Measurements from ENCODE around the gene WNT9B. TPM values are rescaled to one million over a fixed set of nuclear protein-coding genes. Genes with fewer than 3 reads are reported as not detected.

Gene WNT9B
- total and polyA plus RNA-seq, 2 of the 13 experiments (the other 11 are each of a cell fraction or from before 2014, with no cell fraction given): not detected

DNA sequence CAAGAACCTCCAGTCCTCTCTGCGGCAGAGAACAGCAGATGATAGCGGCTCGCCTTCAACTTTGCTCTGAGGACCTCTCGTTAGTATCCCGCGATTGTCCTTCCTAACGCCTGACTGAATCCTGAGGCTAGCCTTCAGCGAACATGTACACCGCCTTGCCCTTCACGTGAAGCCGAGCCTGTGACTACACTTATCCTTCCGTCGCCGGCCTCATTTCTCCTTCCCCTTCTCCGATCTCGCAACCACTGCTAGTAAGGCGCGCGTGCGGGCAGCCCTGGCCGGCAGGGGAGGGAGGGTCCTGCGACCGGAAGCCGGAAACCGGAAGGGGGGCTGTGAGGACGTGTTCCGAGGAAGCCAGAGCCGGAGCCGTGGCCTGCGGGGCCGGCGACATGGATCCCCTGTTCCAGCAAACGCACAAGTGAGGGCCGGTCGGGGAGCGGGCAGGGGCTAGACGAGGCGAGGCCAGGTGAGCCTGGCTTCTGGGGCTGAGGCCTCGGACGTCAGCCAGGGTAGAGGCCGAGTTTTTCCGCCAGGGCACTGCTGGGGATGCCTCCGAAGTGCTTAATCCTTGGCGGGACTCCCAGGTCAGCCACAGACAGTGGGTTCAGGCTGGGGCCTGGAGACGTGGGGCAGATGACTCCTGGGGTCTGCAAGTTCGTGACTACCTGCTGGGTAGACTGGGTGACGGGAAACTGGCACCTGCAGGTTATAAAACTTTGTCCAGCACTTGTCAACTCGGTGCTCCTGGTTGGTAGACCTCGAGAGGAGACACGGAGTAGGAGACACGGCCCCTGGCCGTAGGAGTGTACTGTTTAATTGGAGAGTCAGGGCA lies 71.6 kb downstream of the WNT9B start, which contains the start of gene GOSR2:
TSS of gene GOSR2 (plus strand) at position 357 of the 832 bp plus-strand sequence. CDS start at position 390, 33 bp downstream.
- Histone ChIP-seq H2AFZ (ENCODE audit: low read length) (peak within 1 kb of the TSS; percentile 96), H3K4me2 (ENCODE audit: low read depth, low read length) (peak within 1 kb of the TSS; percentile 93), H3K36me3 (replicated peaks in 1 of 2; ENCODE audit: control insufficient read depth in 1 of 2, insufficient read depth in 2 of 2, low read length in 2 of 2) (no peaks in the 10 kb centered on the region; a peak in 1 of 5 replicates), H3K27me3 (ENCODE audit: control insufficient read depth in 1 of 2, insufficient read depth in 2 of 2, low read length in 2 of 2) (no peaks in the 10 kb centered on the region; a peak in 1 of 5 replicates), H3K4me3 (replicated peaks in 1 of 3; ENCODE audit: insufficient read depth in 1 of 3, low read depth in 2 of 3, low read length in 3 of 3) (peak within 1 kb of the TSS; percentile 87 to 97 (median 92)), H3K9ac (ENCODE audit: insufficient read depth, low read depth, low read length) (peak within 1 kb of the TSS; percentile 98), H3K79me2 (ENCODE audit: insufficient read depth, low read length) (peaks cover 51% of the 10 kb centered on the region), H3K27ac (ENCODE audit: extremely low read length, insufficient read depth, low read length) (peak within 1 kb of the TSS; percentile 88), H3K9me3 (ENCODE audit: low read length) (no peaks in the 10 kb centered on the region), H3K4me1 (ENCODE audit: insufficient read depth, low read length) (peaks cover 41% of the 10 kb centered on the region), H4K20me1 (ENCODE audit: insufficient read depth, low read length) (peaks cover 25% of the 10 kb centered on the region)
- BruUV-seq (replicated peaks): no TSS peak
- ChIA-PET POLR2A (no interaction called here), CTCF (ENCODE audit: low intra/inter-chr PET ratio, low total read pairs) (no interaction called here)
- in situ Hi-C loops (cut with HindIII; ENCODE audit: extremely low pct_ligation_motif_present, low pct_unique_long_range_greater_than_20kb) (no loop called here), intact Hi-C loops (cut with micrococcal nuclease; ENCODE audit: unreplicated experiment) (loop anchor here (2.0 kb wide), 2 partner anchors 20 to 46 kb away; no protein-coding TSS in a partner anchor)
- WGBS (ENCODE audit: low lambda C conversion rate): under 1% methylated on average over 22 of the region's 52 CpGs
- DNase-seq (ENCODE audit: low spot score) (peak; percentile 89), ATAC-seq (peak; percentile 98), FAIRE-seq (peak; percentile 94)
- TF ChIP-seq RBAK (CRISPR knock-in tag; IDR thresholded peaks at IDR 0.05) (peak; percentile 72; the same call in 1 of the 2 replicates), MAX (IDR thresholded peaks at IDR 0.05) (peak; percentile 89), PHF5A (CRISPR knock-in tag; IDR thresholded peaks at IDR 0.05; ENCODE audit: low read depth, unreplicated experiment) (peak; percentile 94), HOXA3 (CRISPR knock-in tag; IDR thresholded peaks at IDR 0.05) (peak; percentile 87), PHF21A (CRISPR knock-in tag; IDR thresholded peaks at IDR 0.05) (no peak; the same call in none of the 2 replicates), ZNF441 (CRISPR knock-in tag; IDR thresholded peaks at IDR 0.05; ENCODE audit: borderline replicate concordance) (no peak; the same call in none of the 2 replicates), ZKSCAN8 (CRISPR knock-in tag; IDR thresholded peaks at IDR 0.05; ENCODE audit: borderline replicate concordance) (peak; percentile 83; the same call in 1 of the 2 replicates), ZNF484 (CRISPR knock-in tag; IDR thresholded peaks at IDR 0.05; ENCODE audit: borderline replicate concordance, low read depth) (no peak), HNRNPK (IDR thresholded peaks at IDR 0.05; ENCODE audit: low read depth, low read length, poor library complexity, severe bottlenecking) (peak; percentile 4), SNRNP70 (IDR thresholded peaks at IDR 0.05; ENCODE audit: low read depth, low read length) (no peak), ZFP37 (CRISPR knock-in tag; IDR thresholded peaks at IDR 0.05; ENCODE audit: borderline replicate concordance) (0 out of 2 replicates have a peak, but pooled peaks have one; percentile 73), ZNF7 (CRISPR knock-in tag; IDR thresholded peaks at IDR 0.05) (no peak), ZNF761 (CRISPR knock-in tag; conservative IDR thresholded peaks at IDR 0.05) (peak; percentile 55; the same call in 1 of the 2 replicates)
- TF ChIP-seq, protein P1, sequence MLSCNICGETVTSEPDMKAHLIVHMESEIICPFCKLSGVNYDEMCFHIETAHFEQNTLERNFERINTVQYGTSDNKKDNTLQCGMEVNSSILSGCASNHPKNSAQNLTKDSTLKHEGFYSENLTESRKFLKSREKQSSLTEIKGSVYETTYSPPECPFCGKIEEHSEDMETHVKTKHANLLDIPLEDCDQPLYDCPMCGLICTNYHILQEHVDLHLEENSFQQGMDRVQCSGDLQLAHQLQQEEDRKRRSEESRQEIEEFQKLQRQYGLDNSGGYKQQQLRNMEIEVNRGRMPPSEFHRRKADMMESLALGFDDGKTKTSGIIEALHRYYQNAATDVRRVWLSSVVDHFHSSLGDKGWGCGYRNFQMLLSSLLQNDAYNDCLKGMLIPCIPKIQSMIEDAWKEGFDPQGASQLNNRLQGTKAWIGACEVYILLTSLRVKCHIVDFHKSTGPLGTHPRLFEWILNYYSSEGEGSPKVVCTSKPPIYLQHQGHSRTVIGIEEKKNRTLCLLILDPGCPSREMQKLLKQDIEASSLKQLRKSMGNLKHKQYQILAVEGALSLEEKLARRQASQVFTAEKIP (CRISPR knock-in tag; IDR thresholded peaks at IDR 0.05; ENCODE audit: borderline replicate concordance): no peak
- TF ChIP-seq, protein P2, sequence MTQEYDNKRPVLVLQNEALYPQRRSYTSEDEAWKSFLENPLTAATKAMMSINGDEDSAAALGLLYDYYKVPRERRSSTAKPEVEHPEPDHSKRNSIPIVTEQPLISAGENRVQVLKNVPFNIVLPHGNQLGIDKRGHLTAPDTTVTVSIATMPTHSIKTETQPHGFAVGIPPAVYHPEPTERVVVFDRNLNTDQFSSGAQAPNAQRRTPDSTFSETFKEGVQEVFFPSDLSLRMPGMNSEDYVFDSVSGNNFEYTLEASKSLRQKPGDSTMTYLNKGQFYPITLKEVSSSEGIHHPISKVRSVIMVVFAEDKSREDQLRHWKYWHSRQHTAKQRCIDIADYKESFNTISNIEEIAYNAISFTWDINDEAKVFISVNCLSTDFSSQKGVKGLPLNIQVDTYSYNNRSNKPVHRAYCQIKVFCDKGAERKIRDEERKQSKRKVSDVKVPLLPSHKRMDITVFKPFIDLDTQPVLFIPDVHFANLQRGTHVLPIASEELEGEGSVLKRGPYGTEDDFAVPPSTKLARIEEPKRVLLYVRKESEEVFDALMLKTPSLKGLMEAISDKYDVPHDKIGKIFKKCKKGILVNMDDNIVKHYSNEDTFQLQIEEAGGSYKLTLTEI (CRISPR knock-in tag; conservative IDR thresholded peaks at IDR 0.05): no peak
- TF ChIP-seq, protein P3, sequence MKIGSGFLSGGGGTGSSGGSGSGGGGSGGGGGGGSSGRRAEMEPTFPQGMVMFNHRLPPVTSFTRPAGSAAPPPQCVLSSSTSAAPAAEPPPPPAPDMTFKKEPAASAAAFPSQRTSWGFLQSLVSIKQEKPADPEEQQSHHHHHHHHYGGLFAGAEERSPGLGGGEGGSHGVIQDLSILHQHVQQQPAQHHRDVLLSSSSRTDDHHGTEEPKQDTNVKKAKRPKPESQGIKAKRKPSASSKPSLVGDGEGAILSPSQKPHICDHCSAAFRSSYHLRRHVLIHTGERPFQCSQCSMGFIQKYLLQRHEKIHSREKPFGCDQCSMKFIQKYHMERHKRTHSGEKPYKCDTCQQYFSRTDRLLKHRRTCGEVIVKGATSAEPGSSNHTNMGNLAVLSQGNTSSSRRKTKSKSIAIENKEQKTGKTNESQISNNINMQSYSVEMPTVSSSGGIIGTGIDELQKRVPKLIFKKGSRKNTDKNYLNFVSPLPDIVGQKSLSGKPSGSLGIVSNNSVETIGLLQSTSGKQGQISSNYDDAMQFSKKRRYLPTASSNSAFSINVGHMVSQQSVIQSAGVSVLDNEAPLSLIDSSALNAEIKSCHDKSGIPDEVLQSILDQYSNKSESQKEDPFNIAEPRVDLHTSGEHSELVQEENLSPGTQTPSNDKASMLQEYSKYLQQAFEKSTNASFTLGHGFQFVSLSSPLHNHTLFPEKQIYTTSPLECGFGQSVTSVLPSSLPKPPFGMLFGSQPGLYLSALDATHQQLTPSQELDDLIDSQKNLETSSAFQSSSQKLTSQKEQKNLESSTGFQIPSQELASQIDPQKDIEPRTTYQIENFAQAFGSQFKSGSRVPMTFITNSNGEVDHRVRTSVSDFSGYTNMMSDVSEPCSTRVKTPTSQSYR (CRISPR knock-in tag; IDR thresholded peaks at IDR 0.05; ENCODE audit: borderline replicate concordance): no peak
